GM12892 (cell line): ENCODE data around the gene TNFRSF4.

Experiments
- DNase-seq: peaks from one replicate; pipeline ENCODE4 v3.0.0; 2011; ENCODE audit not compliant: insufficient read length
- FAIRE-seq: peaks from 2 replicates; lab custom pipeline; 2011; peaks lifted over from hg19 to GRCh38; lab: Jason Lieb, UNC
- POLR2A ChIP-seq: IDR thresholded peaks from 2 replicates; pipeline ENCODE4 v1.6.1; 2011; ENCODE audit warnings: low read depth, low read length, control low read depth
- POLR2AphosphoS5 ChIP-seq: IDR thresholded peaks from 2 replicates; pipeline ENCODE4 v1.6.1; 2011; ENCODE audit warnings: low read depth, low read length, control low read depth
- TAF1 ChIP-seq: IDR thresholded peaks from 2 replicates; pipeline ENCODE4 v1.6.1; 2011; ENCODE audit warnings: low read depth, mild to moderate bottlenecking, control low read depth, low read length, borderline replicate concordance

Gene TNFRSF4

GRCh38 chr1:1243266-1243660 lies 29.3 kb upstream of the TNFRSF4 start:
- no peak for TF ChIP-seq POLR2A
- no peak for TF ChIP-seq TAF1
- TF ChIP-seq POLR2AphosphoS5: no peak
- DNase-seq (no peak), FAIRE-seq (no peak)

GRCh38 chr1:1242461-1243265 lies 28.7 kb upstream of the TNFRSF4 start:
- FAIRE-seq (no peak), DNase-seq (no peak)

GRCh38 chr1:1241588-1242219 lies 27.8 kb upstream of the TNFRSF4 start:
- FAIRE-seq (no peak), DNase-seq (no peak)
- TF ChIP-seq POLR2AphosphoS5: no peak

More at GRCh38 chr1:1242461-1243265, 28.7 kb upstream of the TNFRSF4 start:
- TF ChIP-seq POLR2AphosphoS5 (no peak), POLR2A (no peak), TAF1 (no peak)

GRCh38 chr1:1240822-1241587 lies 27.1 kb upstream of the TNFRSF4 start:
- FAIRE-seq: no peak
- no peak for DNase-seq
- TF ChIP-seq TAF1: no peak
- TF ChIP-seq POLR2A: no peak
- no peak for TF ChIP-seq POLR2AphosphoS5

- no peak for TF ChIP-seq POLR2AphosphoS5
- TF ChIP-seq TAF1: no peak
- TF ChIP-seq POLR2A: no peak
- no peak for FAIRE-seq
- no peak for DNase-seq
Measured at GRCh38 chr1:1240348-1240732, 26.4 kb upstream of the TNFRSF4 start.

- FAIRE-seq (no peak), DNase-seq (no peak)
- TF ChIP-seq POLR2A: no peak
- TF ChIP-seq TAF1: no peak
- TF ChIP-seq POLR2AphosphoS5: no peak
Measured at GRCh38 chr1:1239614-1240347, 25.8 kb upstream of the TNFRSF4 start.

GRCh38 chr1:1239227-1239613 lies 25.3 kb upstream of the TNFRSF4 start:
- DNase-seq (no peak), FAIRE-seq (no peak)
- no peak for TF ChIP-seq TAF1
- TF ChIP-seq POLR2AphosphoS5: no peak
- TF ChIP-seq POLR2A: no peak

GRCh38 chr1:1238702-1239178 lies 24.8 kb upstream of the TNFRSF4 start:
- DNase-seq (no peak), FAIRE-seq (no peak)
- no peak for TF ChIP-seq TAF1
- no peak for TF ChIP-seq POLR2AphosphoS5
- TF ChIP-seq POLR2A: no peak

- TF ChIP-seq POLR2A (no peak), TAF1 (no peak), POLR2AphosphoS5 (no peak)
- DNase-seq (no peak), FAIRE-seq (no peak)
Measured at GRCh38 chr1:1237874-1238701, 24.1 kb upstream of the TNFRSF4 start.

- TF ChIP-seq TAF1: no peak
- TF ChIP-seq POLR2AphosphoS5: no peak
- TF ChIP-seq POLR2A: no peak
- FAIRE-seq (no peak), DNase-seq (no peak)
Measured at GRCh38 chr1:1236945-1237873, 23.3 kb upstream of the TNFRSF4 start.
